Stimulated activated CD4-positive, alpha-beta T cell treated with anti-CD3 and anti-CD28 coated beads, Interleukin-12 subunit alpha, Interleukin-12 subunit beta, amount 100 ng/mL, for 24 hours (primary cell): Measurements from ENCODE around the gene SEC14L1.

Experiments used
- DNase-seq, 2 experiments: peaks; one replicate each; pipeline ENCODE4 v3.0.0-alpha.2; 2020; ENCODE audit warnings: low read depth in 2 of 2

The SEC14L1 gene

DNA sequence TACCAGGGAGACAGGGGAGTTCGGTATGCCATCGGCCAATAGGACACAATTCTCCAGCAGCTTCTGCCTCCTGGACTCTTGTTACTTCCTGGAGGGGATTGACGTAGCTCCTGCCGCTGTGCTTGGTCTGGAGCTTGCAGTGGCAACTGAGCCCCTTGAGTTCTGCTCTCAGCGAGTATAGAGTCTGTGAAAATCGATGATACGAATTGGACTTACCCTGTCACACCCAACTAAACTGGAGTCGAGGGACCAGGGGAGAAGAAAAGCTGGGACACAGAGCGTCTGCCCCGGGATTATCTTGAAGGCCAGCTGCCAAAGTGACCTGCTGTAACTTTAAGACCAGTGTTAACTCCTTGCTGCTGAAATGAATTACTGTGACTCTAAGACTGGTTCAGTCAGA lies 22.2 kb downstream of the SEC14L1 start:
- no peak for DNase-seq

DNA sequence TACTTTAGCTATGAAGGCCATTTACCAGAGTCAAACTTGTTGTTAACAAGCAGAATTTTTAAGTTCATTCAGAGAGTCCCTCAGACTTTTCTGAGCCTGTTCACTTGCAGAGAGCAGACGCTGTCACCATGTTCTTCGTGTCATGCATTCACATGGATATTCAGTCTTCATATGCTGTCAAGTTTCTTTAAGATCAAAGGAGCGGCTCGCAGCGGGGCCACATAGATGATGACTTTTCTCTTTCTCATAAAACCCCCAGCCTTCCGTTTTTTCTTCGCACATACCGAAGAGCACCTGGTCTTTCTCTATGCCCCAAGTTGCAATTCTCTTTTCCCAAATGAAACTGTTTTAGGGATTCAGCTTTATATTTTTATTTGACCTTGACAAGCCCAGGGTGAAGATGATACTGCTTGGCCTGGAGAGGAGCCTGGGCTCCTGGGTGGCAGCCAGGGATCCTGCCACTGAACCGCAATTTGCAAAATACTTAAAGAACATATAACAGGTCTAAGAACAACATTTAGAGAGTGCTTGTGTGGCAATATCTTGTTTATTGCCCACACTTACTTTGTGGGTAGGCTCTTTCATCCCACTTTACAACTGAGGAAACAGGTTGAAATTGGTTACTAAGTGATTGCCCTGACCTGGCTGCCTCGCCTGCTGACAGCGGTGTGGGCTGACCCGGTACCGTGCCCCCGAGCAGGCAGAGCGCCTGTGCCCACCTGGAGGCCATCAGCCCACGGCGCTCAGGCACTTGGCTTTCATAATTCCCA lies 22.9 kb downstream of the SEC14L1 start:
- no peak for DNase-seq

DNA sequence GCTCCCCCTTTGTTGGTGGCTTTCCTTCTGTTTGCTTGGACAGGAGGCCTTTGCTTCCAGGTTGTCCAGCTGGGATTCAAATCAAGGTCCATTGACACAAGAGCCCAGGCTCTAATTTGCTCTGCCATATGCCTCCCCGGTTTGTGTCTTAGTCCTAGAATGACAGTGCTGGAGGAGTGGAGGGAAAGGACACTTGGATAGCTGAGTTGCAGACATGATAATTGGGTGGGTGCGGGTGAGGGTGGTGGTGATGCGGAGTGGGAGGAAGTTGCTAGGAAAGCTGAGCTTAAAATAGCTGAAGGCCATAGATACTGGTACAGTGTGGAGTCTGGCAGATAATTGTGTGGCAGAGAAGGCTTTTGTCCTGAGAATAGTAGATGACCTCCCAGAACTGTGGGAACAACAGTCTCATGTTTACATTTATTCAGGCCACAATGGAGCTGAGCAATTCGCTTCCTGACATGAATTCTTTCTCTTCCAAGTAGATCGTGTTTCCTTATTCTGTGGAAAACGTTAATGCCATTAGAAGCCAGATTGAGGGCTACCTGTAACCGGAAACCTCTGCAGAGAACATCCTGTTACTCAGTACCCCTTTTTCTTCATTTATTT lies 23.8 kb downstream of the SEC14L1 start:
- DNase-seq, result no peak

DNA sequence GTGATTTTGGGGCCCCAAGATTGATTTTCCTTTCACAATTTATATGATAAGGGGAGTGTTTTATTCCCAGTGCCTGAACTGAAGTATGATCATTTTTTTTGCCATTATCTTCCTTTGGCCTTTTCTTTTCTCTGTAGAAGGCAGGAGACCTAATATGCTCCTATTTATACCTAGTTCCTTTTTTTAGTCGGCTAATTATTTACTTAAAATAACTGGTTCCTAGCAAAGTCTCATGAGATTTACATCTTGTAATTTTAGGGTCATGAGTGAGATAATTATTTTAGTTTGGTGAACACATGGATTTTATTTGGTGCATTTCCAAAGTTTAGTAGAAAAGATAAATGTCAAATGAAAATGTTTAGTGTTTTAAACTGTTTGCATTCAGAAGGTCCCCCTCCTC lies 24.8 kb downstream of the SEC14L1 start:
- DNase-seq, result no peak

DNA sequence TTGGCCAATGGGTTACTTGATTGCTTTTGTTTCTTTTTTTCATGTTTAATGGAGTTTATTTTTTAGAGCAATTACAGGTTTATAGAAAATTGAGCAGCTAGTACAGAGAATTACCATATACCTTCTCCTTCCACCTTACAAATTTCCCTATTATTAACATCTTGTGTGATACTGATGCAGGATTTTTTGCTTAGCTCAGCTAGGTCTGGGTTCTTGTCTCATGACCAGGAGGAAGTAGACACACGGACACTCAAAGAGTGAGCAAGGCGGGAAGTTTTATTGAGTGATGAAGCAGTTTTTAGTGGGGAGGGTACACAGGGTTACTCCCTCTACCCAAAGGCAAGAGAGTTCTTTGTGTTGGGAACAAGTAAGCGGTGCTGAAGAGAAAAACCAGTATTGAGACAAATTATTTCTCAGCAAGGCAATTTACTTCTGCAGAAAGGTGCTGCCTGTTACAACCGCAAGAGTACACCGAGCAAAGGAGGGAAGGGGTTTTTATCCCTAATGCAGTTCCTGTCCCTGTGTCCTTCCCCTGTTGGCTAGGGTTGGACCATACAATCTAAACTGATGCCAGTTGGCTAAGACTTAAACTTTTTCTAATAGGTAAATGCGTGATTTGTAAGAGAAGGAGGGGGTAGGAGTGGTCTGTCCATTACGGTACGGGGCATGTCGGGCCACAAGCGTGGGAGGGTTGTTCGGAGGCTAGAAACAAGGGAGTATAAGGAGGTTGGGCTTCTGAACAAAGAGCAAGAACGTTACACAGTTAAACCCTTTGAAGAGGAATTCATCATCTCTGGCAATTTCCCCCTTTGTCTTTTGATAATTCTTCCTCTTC lies 26.9 kb downstream of the SEC14L1 start:
- DNase-seq, result no peak

DNA sequence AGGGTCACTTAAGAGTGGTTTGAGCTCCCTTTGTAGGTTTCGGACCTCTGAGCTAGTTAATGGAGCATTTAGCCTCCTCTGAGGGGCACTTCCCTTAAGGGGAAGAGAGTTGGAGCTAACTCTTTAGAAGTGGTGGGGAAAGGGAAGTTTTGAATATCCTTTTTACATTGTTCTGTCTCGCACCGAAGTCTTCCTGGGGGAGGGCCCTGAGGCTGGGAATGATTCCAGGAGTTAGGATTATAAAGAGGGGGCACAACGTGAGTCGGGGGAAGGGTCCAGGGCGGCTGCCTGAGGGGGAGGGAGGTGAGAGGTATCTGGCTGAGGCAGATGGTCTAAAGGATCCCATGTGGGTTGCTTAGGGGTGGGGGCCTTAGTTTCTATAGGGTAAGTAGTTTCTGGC lies 32.3 kb downstream of the SEC14L1 start:
- no peak for DNase-seq

DNA sequence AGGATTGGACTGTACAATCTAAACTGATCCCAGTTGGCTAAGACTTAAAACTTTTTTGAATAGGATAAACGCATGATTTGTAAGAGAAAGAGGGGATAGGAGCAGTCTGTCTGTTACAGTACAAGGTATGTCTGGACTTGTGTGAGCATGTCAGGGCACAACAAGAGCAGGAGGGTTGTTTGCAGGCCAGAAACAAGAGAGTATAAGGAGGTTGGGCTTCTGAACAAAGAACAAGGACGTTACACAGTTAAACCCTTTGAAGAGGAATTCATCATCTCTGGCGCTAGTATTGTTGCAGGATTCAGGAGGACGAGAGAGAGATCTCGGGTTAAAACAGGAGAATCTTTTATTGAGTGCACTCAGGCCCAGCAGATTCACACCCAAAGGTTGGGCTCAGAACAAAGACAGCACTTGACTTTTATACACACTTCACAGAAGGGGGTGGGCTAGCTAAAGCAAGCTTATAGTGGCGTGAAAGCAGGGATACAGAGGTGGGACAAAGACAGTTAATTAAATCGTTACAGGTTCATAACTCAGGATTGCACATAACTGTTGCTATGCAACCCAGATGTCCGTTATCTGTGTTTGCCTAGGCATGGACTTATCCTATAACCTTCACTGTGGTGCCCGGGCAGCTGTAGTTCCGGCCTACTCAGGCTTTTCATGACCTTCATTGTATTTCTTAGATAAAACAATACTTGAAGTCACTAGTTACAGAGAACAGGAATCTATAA lies 34.3 kb downstream of the SEC14L1 start:
- no peak for DNase-seq

DNA sequence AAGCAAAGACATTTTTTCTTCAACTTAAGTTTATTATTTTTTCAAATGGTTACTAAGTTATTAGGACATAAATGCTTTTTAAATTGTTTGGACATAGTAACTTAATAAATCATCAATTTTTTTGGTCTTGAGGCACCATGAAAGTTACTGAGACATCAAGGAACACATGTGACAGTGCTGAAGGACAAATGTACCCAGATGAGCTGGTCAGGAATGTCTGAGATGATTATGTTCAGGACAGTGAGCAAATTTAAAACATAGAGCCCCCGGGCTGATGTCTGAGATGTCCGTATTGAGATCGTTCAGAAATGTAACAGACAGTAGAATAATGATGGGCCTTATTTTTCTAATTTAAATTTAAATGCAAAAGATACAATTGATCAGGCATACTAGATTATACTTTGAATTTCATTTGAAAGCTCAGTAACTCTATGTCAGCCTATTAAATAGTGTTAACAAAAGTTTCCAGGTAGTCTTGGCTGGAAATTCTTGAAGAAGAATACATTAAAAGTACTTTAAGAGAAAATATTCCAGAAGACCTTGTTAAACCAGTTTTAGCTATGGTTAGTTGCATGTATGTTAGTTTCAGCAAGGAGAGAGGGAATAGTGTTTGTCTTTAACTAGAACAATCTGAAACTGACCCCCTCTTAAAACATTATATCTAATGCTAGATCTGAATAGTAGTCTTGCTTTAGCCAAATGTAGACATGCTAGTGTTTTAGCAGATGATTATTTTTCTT lies 36.4 kb downstream of the SEC14L1 start:
- no peak for DNase-seq

DNA sequence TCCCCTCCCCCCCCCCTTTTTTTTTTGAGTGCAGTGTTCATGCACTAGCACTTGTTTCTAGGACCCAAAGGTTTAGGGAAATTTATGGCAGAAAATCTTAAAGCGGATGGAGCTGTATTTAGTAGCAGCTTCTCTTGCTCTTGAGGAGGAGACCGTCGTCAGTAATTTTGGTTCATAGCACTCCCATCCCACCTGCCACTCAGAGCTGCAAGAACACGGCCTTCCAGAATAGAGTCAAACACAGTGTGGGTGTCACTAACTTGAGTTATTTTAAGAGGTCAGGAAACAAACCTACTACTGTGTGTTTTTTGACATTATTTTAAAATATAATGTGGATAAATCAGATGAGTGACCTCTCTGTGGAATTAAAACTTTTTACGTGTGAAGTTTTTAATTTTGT lies 37.3 kb downstream of the SEC14L1 start:
- no peak for DNase-seq

DNA sequence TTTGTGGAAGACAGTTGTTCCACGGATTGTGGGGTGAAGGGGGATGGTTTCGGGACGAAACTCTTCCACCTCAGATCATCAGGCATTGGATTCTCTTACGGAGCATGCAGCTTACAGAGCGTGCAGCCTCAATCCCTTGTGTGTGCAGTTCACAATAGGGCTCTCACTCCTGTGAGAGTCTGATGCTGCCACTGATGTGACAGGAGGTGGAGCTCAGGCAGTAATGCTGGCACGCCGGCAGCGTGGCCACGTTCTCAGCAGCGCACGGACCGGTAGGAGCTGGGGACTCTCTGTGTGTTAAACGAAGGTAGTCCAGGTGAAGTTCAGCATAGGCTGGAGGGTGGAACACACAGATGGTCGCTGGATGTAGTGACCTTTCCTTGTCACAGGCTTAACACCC lies 37.8 kb downstream of the SEC14L1 start:
- DNase-seq, result no peak

DNA sequence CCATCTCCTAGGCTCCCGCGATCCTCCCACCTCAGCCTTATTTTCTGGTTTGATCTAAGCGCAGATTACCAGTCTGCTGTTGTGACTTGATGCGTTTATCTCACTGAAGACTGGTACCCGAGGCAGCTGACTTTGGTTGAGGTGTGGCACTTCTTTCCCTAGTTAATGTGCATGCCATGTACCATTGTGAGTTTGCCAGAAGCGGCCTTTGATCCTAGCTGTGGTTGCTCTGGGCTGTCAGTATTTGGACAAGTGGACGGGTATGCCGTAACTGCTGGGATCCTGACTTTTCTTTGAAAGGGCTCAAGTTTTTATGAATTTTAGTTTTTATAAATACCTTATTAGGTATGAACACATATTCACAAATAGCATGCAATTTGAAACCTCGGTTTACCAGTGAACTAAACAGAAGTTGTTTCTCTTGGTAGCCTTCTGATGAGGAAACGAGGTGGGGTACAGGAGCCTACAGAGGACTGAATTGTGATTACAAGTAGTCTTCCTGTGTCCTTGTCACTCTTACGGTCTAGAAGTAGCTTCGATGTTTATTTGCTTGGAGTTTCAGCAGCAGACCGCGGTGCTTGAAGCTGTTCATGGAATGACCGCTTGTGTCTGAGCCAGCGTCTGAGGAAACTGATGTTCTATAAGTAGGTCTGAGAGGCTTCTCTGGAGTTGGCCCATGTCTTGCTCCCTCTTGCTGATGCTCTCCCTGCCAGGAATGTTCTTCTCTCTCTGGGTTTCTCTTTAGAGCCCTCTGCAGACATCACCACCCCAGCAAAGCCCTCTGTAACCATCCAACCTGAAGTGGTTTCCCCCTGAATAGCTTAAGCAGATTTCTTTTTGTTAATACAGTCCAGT lies 40.0 kb downstream of the SEC14L1 start:
- no peak for DNase-seq

DNA sequence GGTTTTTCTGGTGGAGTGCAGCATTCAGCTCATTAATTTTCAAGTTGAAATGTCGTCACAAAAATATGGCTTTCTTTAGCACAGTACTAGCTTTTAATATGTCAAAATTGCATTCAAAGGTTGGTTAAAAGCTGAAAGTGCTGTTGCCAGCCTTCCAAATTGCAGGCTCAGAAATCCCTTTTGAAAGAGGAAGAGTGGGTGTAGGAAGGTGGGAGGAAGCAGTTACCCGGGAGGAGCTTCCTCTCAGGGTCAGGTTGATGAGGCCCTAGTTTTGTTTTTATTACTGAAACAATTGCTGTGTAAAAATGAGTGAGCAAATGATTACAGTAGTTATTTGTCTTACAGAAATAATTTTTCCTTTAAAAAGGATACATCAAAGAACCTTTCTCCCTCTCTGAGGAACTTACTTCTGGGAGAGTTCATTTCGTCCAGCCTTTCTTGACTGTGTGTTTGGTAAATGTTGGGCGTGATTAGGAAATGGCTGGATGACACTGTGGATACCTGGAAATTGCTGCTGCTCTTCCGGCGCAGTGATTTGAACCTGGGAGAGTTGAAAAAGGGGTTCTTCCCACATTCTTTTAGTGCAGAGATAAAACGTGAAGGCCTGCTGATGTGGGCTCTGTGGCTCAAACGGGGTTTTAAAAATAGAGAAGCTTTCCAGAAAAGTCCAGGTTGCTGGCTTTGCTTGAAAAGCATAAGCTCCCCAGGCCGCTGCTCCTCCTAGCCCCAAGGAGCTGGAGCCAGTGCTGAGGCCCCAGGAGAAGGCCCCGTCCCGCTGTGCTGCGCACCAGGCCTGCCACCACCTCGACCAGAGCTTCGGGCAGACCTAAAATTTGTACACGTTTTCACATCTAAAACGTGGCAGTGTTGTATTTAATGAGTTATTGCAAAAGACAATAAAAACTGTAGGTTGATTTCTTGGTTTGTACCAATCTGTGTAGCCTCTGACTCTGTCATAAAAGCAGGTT lies 41.7 kb downstream of the SEC14L1 start:
- no peak for DNase-seq

DNA sequence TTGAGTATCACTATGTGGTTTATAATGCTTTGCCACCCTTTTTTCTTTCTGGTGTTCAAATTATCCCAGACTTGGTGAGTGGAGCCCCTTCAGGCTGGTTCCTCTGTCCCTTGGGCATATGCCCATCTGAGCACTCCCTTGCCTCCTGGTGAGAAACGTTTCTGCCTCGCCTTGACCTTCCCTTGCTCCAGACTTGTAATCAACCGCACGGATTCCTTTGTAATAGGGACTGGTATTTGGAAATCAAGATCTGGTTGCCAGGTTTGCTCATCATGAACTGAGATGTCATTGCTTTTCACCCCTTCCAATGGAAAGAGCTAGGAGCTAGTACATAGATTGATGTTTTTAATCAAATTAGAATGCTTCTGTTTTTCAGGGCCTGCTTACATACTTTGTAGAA lies 43.7 kb downstream of the SEC14L1 start:
- DNase-seq, result no peak

DNA sequence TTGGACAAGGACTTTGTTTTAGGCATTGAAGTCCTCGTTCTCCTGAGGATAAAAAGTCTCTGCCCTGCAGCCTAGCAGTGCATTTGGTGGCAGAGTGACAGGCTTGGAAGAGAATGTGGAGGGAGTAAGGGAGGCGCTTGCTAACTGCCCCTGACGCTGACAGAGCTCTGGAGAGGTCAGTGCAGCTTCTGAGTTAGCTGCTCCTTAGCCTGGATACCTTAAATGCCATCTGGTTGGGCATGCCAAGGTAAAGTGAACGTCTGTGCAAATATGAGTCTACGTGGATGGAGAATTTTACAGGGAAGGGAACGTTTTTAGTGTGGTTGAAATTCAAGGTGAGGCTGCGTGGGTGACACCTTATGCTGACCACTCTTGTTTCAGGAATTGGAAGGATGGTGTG lies 44.4 kb downstream of the SEC14L1 start:
- no peak for DNase-seq

DNA sequence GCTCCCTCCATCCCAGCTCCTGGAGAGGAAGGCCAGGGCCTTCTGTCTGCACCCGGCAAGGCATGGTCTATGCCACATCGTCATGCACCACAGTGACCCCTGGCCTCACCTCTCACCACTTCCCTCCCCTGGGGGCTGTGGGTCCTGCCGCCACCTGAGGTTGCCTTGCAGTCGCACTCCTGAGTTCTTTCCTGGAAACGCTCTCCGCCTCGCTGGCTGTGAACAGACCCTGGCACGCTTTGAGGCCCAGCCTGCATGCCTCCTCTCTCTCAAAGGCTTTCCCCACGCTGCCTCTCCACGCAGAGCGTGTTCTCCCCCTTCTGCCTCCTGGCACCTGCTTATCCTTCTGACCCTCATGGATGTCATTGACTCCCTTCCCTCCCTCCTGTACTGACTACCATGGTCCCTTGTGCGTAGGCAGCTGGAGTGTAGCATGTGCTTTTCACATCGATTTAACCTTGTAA lies 45.4 kb downstream of the SEC14L1 start:
- DNase-seq, result no peak

DNA sequence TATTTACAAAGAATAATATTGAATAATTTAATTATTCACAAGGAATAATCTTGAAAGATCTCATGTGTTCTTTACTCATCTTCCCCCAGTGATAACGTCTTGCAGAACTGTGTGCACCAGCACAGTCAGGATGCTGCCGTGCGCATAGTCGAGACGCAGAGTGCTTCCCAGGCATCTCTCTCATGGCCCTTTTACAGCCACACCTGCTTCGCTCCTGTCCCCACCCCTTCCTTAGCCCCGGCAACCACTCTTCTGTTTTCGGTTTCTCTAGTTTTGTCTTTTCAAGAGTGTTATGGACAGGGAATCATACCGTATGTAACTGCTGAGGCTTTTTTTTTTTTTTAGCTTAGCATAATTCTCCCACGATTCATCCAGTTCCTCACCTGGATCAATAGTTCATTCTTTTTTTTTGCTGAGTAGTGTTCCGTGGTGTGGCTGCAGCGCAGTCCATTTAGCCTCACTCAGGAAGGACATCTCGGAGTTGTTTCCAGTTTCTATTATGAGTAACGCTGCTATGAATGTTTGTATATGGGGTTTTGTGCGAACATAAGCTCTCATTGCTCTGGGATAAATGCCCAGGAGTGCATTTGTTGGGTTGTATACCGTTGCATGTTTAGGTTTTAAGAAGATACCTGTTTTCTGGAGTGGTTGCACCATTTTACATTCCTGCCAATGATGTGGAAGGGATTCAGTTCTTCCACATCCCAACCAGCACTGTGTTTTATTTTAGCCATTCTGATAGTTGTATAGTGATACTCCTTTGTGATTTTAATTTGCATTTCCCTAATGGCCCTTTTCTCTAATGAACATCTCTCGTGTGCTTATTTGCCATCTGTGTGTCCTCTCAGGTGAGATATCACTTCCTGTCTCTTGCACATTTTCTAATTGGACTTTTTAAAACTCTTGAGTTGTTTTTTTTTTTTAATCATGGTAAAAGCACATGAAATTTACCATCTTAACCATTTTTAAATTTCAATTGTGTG lies 47.6 kb downstream of the SEC14L1 start:
- no peak for DNase-seq

DNA sequence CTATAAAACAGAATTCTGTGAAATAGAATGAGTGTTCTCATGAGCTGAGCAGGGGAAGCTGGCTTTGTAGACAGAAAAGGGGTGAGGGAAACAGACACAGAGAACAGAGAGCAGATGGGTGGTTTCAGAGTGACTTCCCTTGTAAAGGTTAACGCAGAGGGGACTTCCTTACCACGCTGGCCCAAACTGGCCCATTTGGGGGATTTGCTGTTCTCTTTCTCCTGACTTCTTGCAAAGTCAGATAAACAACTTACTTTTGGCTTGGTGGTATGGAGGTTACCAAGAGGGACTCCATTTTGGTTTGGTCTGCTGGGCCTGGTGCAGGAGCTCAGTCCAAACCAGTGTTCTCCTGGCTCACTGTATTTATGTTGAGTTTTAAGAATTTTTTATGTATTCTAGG lies 48.4 kb downstream of the SEC14L1 start:
- no peak for DNase-seq

DNA sequence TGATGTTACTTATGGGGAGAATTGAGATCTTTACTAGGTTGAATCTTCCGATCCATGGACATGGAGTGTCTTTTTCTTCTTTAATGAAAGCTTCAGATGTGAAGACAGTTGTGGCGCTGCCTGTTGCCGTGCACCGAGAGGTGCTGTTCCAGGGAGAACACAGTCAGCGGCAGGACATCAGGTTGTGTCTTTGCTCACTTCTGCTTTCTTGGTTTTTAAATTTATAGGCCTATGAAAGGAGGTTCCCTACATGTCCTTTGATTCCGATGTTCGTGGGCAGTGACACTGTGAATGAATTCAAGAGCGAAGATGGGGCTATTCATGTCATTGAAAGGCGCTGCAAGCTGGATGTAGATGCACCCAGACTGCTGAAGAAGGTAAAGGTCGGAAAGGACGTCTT lies 49.8 kb downstream of the SEC14L1 start:
- DNase-seq, result no peak
